GOT3 (cell line): ENCODE measurements around the gene UGT2B15.
"Not testable (repeated sequence)": the region's sequence is repeated elsewhere in the genome, so short reads cannot be mapped to it uniquely, and the experiment has no call there.

Experiments used
- DNase-seq: peaks from one replicate; lab custom pipeline; 2025; ENCODE audit warnings: mixed read lengths; lab: John Stamatoyannopoulos, UW

Gene UGT2B15

DNA sequence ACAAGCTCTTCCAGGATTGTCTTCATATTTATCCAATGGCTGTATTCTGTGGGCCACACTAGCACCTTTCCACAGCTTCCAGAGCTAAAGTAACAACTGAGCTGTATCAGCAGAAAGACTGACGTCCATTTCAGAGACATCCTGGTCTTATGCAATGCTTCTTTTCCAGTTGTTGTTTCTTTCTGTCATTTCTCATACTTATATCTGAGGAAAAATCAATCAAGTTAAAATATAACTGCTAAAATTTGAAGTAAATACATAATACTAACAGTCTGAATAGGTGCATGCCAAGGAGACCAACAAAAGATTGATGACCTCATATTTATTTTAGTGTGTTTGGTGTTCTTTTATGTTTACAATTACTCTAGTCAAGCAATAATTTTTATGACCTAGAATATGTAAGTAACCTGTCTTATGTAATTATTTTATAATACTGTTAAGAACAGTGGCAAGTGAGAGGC lies at the start of gene UGT2B15:
Gene UGT2B15, minus strand, starts transcription at position 174 of the 461 bp plus-strand sequence. Its CDS starts 34 bp downstream, at position 140.
- not testable (repeated sequence) for DNase-seq

DNA sequence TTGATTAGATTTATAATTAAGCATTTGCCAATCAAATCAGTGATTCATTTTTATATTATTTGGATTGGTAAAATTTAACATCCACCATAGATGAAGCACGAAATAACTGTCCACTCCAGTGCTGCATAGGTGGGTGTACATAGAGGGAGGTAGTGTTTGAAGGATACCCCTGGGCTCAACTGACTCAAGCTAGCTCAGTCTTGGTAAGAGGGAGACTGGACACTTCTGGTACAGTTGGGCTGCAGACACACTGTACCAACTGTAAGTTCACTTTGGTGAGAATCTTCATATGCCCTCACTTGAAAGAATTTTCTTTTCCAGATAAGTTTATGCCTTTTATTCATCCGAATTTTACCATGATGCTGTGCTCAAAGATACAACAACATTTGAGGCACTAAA lies 48.6 kb upstream of the UGT2B15 start:
- DNase-seq, result no peak

- no peak for DNase-seq
Measured at GRCh38 chr4:68718447-68719074, 48.1 kb upstream of the UGT2B15 start.

- no peak for DNase-seq
Measured at GRCh38 chr4:68717999-68718398, 47.5 kb upstream of the UGT2B15 start.

DNA sequence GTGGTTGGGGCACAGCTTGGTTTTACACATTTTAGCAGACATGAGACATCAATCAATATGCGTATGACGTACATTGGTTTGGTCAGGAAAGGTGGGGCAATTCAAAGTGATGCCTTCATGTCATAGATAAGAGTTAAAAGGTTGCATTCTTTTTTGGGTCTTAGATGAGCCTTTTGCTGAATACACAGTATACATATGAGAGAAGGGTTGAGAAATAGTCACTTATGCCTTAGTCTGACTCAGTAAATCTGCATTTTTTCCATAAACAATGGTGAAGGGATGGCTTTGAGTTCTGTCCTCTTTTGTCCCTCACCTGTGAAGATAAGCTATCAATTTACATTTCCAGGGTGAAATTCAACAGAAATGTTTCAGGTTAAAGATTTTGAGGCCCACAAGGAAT lies 43.9 kb upstream of the UGT2B15 start:
- DNase-seq, result no peak

DNA sequence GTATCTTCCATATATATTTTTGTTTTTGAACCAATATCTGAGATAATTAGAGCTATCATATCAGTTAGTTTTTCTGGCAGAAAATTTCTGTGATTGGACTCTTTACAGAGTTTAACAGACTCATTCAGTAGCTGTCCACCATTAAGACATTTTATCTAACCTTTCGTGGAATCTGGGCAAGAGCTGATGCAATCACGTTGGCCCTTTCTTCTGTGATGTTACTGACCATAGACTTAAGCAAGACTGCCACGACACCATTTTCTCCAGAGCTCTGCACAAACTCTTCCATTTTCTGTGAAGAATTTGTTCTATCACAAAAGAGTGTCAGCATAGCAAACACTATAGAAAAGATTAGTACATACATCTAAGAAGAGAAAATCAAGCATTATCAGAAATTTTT lies 41.8 kb upstream of the UGT2B15 start:
- DNase-seq, result no peak

GRCh38 chr4:68708566-68708965 lies 38.1 kb upstream of the UGT2B15 start:
- no peak for DNase-seq

- DNase-seq, result not testable (repeated sequence)
Measured at GRCh38 chr4:68703168-68703567, 32.7 kb upstream of the UGT2B15 start.

- no peak for DNase-seq
Measured at GRCh38 chr4:68700152-68700551, 29.7 kb upstream of the UGT2B15 start.

DNA sequence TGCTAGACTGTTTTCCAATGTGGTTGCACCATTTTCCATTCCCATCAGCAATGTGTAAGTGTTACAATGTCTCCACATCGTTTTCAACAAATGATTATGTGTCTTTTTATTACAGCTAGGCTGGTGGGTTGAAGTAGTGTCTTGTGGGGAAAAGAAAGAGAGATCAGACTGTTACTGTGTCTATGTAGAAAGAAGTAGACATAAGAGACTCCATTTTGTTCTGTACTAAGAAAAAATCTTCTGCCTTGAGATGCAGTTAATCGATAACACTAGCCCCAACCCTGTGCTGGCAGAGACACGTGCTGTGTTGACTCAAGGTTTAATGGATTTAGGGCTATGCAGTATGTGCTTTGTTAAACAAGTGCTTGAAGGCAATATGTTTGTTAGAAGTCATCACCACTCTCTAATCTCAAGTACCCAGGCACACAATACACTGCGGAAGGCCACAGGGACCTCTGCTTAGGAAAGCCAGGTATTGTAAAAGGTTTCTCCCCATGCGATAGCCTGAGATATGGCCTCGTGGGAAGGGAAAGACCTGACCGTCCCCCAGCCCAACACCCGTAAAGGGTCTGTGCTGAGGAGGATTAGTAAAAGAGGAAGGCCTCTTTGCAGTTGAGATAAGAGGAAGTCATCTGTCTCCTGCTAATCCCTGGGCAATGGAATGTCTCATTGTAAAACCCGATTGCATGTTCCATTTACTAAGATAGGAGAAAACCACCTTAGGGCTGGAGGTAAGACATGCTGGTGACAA lies 23.0 kb upstream of the UGT2B15 start:
- DNase-seq, result no peak

- no peak for DNase-seq
Measured at GRCh38 chr4:68691186-68691585, 20.7 kb upstream of the UGT2B15 start.

DNA sequence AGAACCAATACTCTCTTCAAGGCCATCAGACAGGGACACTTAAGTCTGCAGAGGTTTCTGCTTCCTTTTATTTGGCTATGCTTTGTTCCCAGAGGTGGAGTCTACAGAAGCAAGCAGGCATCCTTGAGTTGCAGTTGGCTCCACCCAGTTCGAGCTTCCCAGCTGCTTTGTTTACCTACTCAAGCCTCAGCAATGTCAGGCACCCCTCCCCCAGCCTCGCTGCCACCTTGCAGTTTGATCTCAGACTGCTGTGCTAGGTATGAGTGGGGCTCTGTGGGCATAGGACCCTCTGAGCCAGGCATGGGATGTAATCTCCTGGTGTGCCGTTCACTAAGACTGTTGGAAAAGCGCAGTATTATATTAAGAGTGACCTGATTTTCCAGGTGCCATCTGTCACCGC lies 12.6 kb upstream of the UGT2B15 start:
- DNase-seq, result no peak

GRCh38 chr4:68681298-68681697 lies 10.8 kb upstream of the UGT2B15 start:
- DNase-seq, result not testable (repeated sequence)

- DNase-seq, result no peak
Measured at GRCh38 chr4:68673143-68673542, 2.7 kb upstream of the UGT2B15 start.

GRCh38 chr4:68671217-68671616 lies 765 bp upstream of the UGT2B15 start:
- not testable (repeated sequence) for DNase-seq

DNA sequence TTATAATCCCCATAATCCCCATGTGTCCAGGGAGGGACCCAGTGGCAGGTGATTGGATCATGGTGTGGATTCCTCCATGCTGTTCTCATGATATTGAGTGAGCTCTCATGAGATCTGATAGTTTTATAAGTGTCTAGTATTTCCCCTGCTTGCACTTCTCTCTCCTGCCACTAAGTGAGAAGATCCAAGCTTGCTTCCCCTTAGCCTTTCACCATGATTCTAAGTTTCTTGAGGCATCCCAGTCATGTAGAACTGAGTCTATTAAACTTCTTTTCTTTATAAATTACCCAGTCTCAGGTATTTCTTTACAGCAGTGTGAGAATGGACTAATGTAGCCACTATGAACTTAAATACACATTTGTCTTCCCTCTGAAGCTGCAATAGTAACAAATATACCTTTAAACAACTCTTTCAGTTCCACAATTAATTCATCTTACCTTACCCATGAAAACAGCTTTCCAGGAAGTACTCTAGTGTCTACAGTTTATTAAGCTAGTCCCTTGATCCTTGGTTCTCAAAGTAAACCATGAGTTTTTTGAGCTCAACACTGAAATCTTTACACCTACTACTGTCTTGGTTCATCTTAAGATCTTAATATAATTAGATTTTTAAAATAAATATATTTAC lies 1.8 kb downstream of the UGT2B15 start:
- DNase-seq, result not testable (repeated sequence)

DNA sequence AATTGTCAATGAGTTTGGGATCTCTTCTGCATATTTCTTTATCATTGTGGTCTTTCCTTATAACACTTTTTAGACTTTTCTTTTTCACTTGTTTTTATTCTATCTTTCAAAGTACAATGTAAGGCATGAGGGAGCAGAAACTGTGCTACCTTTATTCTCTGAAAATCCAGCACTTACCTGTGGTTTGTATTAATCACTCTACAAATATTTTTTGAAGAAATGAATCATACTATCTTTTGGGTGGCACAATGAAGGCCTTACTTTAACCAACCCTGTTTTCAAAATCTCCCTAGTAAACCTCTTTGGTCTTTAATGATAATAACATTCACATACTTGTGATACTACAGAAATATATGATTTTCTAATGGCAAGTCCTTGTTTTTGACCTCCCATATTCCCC lies 2.9 kb downstream of the UGT2B15 start:
- not testable (repeated sequence) for DNase-seq

DNA sequence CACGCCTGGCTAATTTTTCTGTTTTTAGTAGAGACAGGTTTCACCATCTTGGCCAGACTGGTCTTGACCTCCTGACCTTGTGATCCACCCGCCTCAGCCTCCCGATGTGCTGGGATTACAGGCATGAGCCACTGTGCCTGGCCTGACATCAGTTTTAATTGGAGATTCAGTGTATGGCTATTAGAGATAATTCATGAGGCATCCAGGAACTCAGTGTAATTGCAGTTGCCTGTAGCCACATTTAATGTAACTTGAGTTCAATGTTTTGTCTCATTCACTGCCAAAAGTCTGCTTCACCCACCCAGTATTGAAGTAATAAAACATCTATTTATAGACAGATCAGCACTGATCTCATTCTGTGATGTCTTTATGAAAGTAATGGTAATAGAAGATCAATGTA lies 5.7 kb downstream of the UGT2B15 start:
- DNase-seq, result not testable (repeated sequence)

- DNase-seq, result not testable (repeated sequence)
Measured at GRCh38 chr4:68662836-68663574, 7.4 kb downstream of the UGT2B15 start.

- DNase-seq, result no peak
Measured at GRCh38 chr4:68658672-68659071, 11.8 kb downstream of the UGT2B15 start.

DNA sequence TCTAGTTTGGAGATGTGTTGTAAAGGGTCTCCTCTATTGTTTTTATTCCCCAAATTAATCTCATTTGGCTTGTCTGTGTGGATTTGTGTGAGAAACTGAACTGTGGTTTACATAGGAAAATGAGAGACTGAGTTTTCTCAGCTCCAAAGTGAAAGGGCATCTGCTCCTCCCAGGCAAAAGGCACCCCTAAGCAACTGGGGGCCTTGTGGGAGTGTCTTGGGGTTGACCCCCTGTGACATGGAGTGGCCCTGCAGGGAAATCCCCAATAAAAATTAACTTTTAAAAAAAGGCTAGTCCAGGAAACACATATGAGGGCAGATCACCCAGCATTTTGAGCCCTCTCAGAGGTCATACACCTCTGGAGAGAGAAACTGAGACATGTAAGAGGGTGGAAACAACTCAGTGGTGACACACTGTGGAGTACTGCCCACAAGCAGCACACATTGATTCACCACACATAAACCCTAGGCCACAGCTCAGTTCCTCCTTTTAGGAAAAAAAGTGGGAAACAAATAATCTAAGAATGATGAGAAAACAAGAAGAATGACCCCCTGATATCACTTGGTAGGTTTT lies 13.3 kb downstream of the UGT2B15 start:
- not testable (repeated sequence) for DNase-seq

DNA sequence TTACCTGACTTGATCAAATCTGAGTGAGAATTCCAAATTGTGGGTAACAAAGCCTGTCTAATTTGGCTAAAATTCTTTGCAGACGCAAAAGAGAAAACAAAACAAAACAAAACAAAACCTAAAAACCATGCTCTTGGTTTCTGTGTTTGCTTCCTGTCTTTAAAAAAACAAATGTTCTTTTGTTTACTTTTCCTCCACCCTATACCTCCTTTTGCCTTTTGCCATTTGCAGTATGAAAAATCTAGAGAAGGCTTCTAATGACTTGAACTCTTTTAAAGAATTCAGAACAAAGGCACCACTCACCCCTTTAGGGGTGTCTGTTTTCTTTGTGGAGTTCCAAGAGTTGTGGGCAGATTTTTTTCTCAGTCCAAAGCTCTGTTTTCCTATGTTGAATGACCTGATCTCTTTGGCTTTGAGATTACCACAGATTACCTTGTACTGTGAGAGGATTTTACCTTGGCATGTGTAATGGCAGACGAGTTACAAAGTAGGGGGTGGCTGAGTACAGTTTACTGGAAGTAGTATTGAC lies 13.9 kb downstream of the UGT2B15 start:
- DNase-seq, result not testable (repeated sequence)
